H9 (cell line): ENCODE results near the gene ACKR4. TPM values are rescaled to one million over a fixed set of nuclear protein-coding genes. Genes with fewer than 3 reads are reported as not detected.

ENCODE experiments used
- DNase-seq: peaks from one replicate; pipeline ENCODE4 v3.0.0-alpha.2; 2017
- H2AFZ ChIP-seq: one replicate; pipeline ENCODE4 v1.6.1; 2013; ENCODE audit warnings: mild to moderate bottlenecking, low read length, control low read depth, moderate library complexity
- H2AK5ac ChIP-seq: 2 replicates; pipeline ENCODE4 v1.6.1; 2013; ENCODE audit warnings: low read length, control low read depth, mixed read lengths; ENCODE audit not compliant: insufficient read length
- H2BK120ac ChIP-seq: one replicate; pipeline ENCODE4 v1.6.1; 2013; ENCODE audit warnings: low read depth, mild to moderate bottlenecking, low read length, control low read depth, inconsistent platforms; ENCODE audit not compliant: poor library complexity, severe bottlenecking
- H2BK12ac ChIP-seq: 2 replicates; pipeline ENCODE4 v1.6.1; 2013; ENCODE audit warnings: low read length, control low read depth, mixed read lengths, low read depth; ENCODE audit not compliant: insufficient read length
- H2BK15ac ChIP-seq: 2 replicates; pipeline ENCODE4 v1.6.1; 2013; ENCODE audit warnings: low read depth, low read length, control low read depth
- H2BK20ac ChIP-seq: one replicate; pipeline ENCODE4 v1.6.1; 2013; ENCODE audit warnings: low read depth, mild to moderate bottlenecking, low read length, control low read depth, inconsistent platforms; ENCODE audit not compliant: poor library complexity, severe bottlenecking
- H2BK5ac ChIP-seq: 2 replicates; pipeline ENCODE4 v1.6.1; 2013; ENCODE audit warnings: low read length, control low read depth, mixed read lengths; ENCODE audit not compliant: insufficient read length
- H3K14ac ChIP-seq: 2 replicates; pipeline ENCODE4 v1.6.1; 2013; ENCODE audit warnings: low read length, control low read depth; ENCODE audit not compliant: insufficient read depth
- H3K18ac ChIP-seq: 2 replicates; pipeline ENCODE4 v1.6.1; 2013; ENCODE audit warnings: low read depth, mild to moderate bottlenecking, mixed read lengths, low read length, control low read depth; ENCODE audit not compliant: insufficient read length
- H3K23ac ChIP-seq: 2 replicates; pipeline ENCODE4 v1.6.1; 2013; ENCODE audit warnings: low read length, control low read depth, mixed read lengths, low read depth; ENCODE audit not compliant: insufficient read length
- H3K23me2 ChIP-seq: 2 replicates; pipeline ENCODE4 v1.6.1; 2013; ENCODE audit warnings: low read depth, mild to moderate bottlenecking, mixed read lengths, low read length, control low read depth; ENCODE audit not compliant: insufficient read length, poor library complexity, severe bottlenecking
- H3K27ac ChIP-seq: 2 replicates; pipeline ENCODE4 v1.5.1; 2013; ENCODE audit warnings: low read length, control low read depth, mixed read lengths, low read depth; ENCODE audit not compliant: insufficient read length
- H3K27me3 ChIP-seq: 2 replicates; pipeline ENCODE4 v1.6.1; 2013; ENCODE audit warnings: low read length, control low read depth, inconsistent platforms; ENCODE audit not compliant: insufficient read depth
- H3K4ac ChIP-seq: 2 replicates; pipeline ENCODE4 v1.6.1; 2013; ENCODE audit warnings: low read depth, mild to moderate bottlenecking, control low read depth, inconsistent platforms, low read length, moderate library complexity
- H3K4me1 ChIP-seq: 2 replicates; pipeline ENCODE4 v1.6.1; 2013; ENCODE audit warnings: low read length, control low read depth, inconsistent platforms; ENCODE audit not compliant: insufficient read depth
- H3K4me2 ChIP-seq: 2 replicates; pipeline ENCODE4 v1.6.1; 2013; ENCODE audit warnings: low read length, control low read depth, mixed read lengths; ENCODE audit not compliant: insufficient read length, insufficient read depth
- H3K56ac ChIP-seq: 2 replicates; pipeline ENCODE4 v1.6.1; 2013; ENCODE audit warnings: low read depth, mild to moderate bottlenecking, mixed read lengths, low read length, control low read depth; ENCODE audit not compliant: insufficient read length
- H3K79me1 ChIP-seq: 2 replicates; pipeline ENCODE4 v1.6.1; 2013; ENCODE audit warnings: low read depth, mild to moderate bottlenecking, moderate library complexity, low read length, control low read depth, inconsistent platforms; ENCODE audit not compliant: insufficient read depth, poor library complexity, severe bottlenecking
- H3K79me2 ChIP-seq: 2 replicates; pipeline ENCODE4 v1.6.1; 2013; ENCODE audit warnings: low read length, control low read depth, inconsistent platforms; ENCODE audit not compliant: insufficient read depth
- H3K9ac ChIP-seq: 2 replicates; pipeline ENCODE4 v1.6.1; 2013; ENCODE audit warnings: low read length, control low read depth, mixed read lengths; ENCODE audit not compliant: insufficient read length; ENCODE audit errors: extremely low read depth
- H3K9me3 ChIP-seq: one replicate; pipeline ENCODE4 v1.6.1; 2013; ENCODE audit warnings: low read depth, low read length, inconsistent platforms; ENCODE audit not compliant: control insufficient read depth
- H3T11ph ChIP-seq: one replicate; pipeline ENCODE4 v1.6.1; 2013; ENCODE audit warnings: mild to moderate bottlenecking, low read length, control low read depth, inconsistent platforms
- H4K20me1 ChIP-seq: one replicate; pipeline ENCODE4 v1.6.1; 2013; ENCODE audit not compliant: control insufficient read depth, insufficient read length, insufficient read depth
- H4K5ac ChIP-seq: 2 replicates; pipeline ENCODE4 v1.6.1; 2013; ENCODE audit warnings: low read depth, mild to moderate bottlenecking, mixed read lengths, low read length, control low read depth; ENCODE audit not compliant: insufficient read length
- H4K8ac ChIP-seq: replicated peaks from 2 replicates; pipeline ENCODE4 v1.6.1; 2013; ENCODE audit warnings: low read length, control low read depth, mixed read lengths, low read depth; ENCODE audit not compliant: insufficient read length
- H4K91ac ChIP-seq: 2 replicates; pipeline ENCODE4 v1.6.1; 2013; ENCODE audit warnings: low read depth, mild to moderate bottlenecking, moderate library complexity, mixed read lengths, low read length, control low read depth; ENCODE audit not compliant: insufficient read length
- H3K27ac Mint-ChIP-seq, 3 experiments: 2 replicates in 2 of 3; 3 replicates in 1 of 3; pipeline ENCODE4 v1.8.0; 2020 to 2021; ENCODE audit warnings: mixed read lengths in 3 of 3, mild to moderate bottlenecking in 1 of 3, moderate library complexity in 1 of 3
- H3K27me3 Mint-ChIP-seq: 2 replicates; pipeline ENCODE4 v1.8.0; 2021; ENCODE audit warnings: low read depth, mild to moderate bottlenecking, moderate library complexity, mixed read lengths
- H3K36me3 Mint-ChIP-seq, 3 experiments: 2 replicates in 2 of 3; 3 replicates in 1 of 3; pipeline ENCODE4 v1.8.0; 2020 to 2021; ENCODE audit warnings: low read depth in 3 of 3, mixed read lengths in 3 of 3; ENCODE audit not compliant: insufficient read depth in 1 of 3
- H3K4me1 Mint-ChIP-seq, 2 experiments: 2 replicates each; pipeline ENCODE4 v1.8.0; 2020; ENCODE audit warnings: mixed read lengths in 2 of 2
- H3K4me3 Mint-ChIP-seq, 2 experiments: 2 replicates in 1 of 2; 3 replicates in 1 of 2; pipeline ENCODE4 v1.8.0; 2020 to 2021; ENCODE audit warnings: mild to moderate bottlenecking in 2 of 2, mixed read lengths in 2 of 2, moderate library complexity in 1 of 2
- H3K9me3 Mint-ChIP-seq, 2 experiments: 2 replicates in 1 of 2; 3 replicates in 1 of 2; pipeline ENCODE4 v1.8.0; 2020; ENCODE audit warnings: mild to moderate bottlenecking in 2 of 2, mixed read lengths in 2 of 2, moderate library complexity in 1 of 2
- CTCF ChIP-seq: fragments of 200-600 bp; sonication (generic); conservative IDR thresholded peaks from 3 replicates; pipeline ENCODE4 v1.8.0; 2021; ENCODE audit warnings: antibody characterized with exemption, mild to moderate bottlenecking
- WGBS: extraction: QIAGEN DNeasy Blood & Tissue Kit; methylation state at CpG from one replicate; pipeline ENCODE4 v1.1.7; 2013; ENCODE audit warnings: missing lambda C conversion rate, low lambda C conversion rate, mixed read lengths; ENCODE audit not compliant: insufficient read length; ENCODE audit errors: extremely low coverage; 5-methylcytosine and 5-hydroxymethylcytosine counted together
- total RNA-seq: library from RNA; stranded (reverse); gene quantifications from 2 replicates; pipeline ENCODE4 v1.2.1, GENCODE V29; 2021

The ACKR4 gene
- total RNA-seq, 1 experiment from 2014 or later = not detected

- H3K9me3 Mint-ChIP-seq = peaks cover 2 to 5% of the 10 kb centered on the region in 2 experiments; a peak in 3 of 5 replicates
- H2BK20ac ChIP-seq = no peak overlapping the region
- no CpG with 5 or more reads among the region's 1 CpG for WGBS
- no peak for TF ChIP-seq CTCF
- no peak overlapping the region for H4K5ac ChIP-seq
- no peak overlapping the region for H3K4me3 Mint-ChIP-seq
- H3K4me1 ChIP-seq = no peaks in the 10 kb centered on the region
- H3K79me1 ChIP-seq = no peaks in the 10 kb centered on the region
- H2AK5ac ChIP-seq = no peak overlapping the region
- H3K9me3 ChIP-seq = no peaks in the 10 kb centered on the region
- no peak overlapping the region for H3K23ac ChIP-seq
- H3K27me3 ChIP-seq = no peaks in the 10 kb centered on the region
- H4K91ac ChIP-seq = no peak overlapping the region
- H3K4me1 Mint-ChIP-seq = no peaks in the 10 kb centered on the region
- no peak for DNase-seq
- H2BK5ac ChIP-seq = no peak overlapping the region
- no peak overlapping the region for H3K4me2 ChIP-seq
- no peak overlapping the region for H3K27ac ChIP-seq
- H4K8ac ChIP-seq = no peak overlapping the region
- H3K18ac ChIP-seq = no peak overlapping the region
- H3T11ph ChIP-seq = no peak overlapping the region
- H2BK15ac ChIP-seq = no peak overlapping the region
- H3K36me3 Mint-ChIP-seq = peaks cover 13 to 20% (median 14%) of the 10 kb centered on the region in 3 experiments
- H2BK120ac ChIP-seq = no peak overlapping the region
- H3K14ac ChIP-seq = no peak overlapping the region
- H3K27ac Mint-ChIP-seq = no peak overlapping the region
- H3K4ac ChIP-seq = no peak overlapping the region
- no peaks in the 10 kb centered on the region for H3K79me2 ChIP-seq
- H3K27me3 Mint-ChIP-seq = no peaks in the 10 kb centered on the region
- H4K20me1 ChIP-seq = no peaks in the 10 kb centered on the region
- H3K9ac ChIP-seq = no peak overlapping the region
- no peak overlapping the region for H2AFZ ChIP-seq
- no peak overlapping the region for H3K56ac ChIP-seq
- no peaks in the 10 kb centered on the region for H3K23me2 ChIP-seq
- H2BK12ac ChIP-seq = no peak overlapping the region
Observed at GRCh38 chr3:132616780-132617179, 19.7 kb downstream of the ACKR4 start.
